Endothelial cell of umbilical vein (primary cell): ENCODE data around the gene TAS1R1. TPM values are rescaled to one million over a fixed set of nuclear protein-coding genes. Genes with fewer than 3 reads are reported as not detected.

ENCODE experiments used
- BruUV-seq: library from RNA; stranded (reverse); fragments of 400-500 nt; replicated peaks from 2 replicates; lab custom pipeline; 2021; lab: Mats Ljungman, UMichigan
- CTCF ChIA-PET: fragments of 300-600, 350-600 bp; sonication (Branson Sonifier 250); formaldehyde crosslinking; loops from one replicate; lab custom pipeline; 2021; ENCODE audit warnings: antibody characterized with exemption, inconsistent platforms; lab: Charles Lee
- POLR2A ChIA-PET: fragments of 300-600, 350-600 bp; sonication (Branson Sonifier 250); formaldehyde crosslinking; loops from one replicate; lab custom pipeline; 2021; ENCODE audit warnings: antibody characterized with exemption, inconsistent platforms; lab: Charles Lee
- DNase-seq: peaks from one replicate; pipeline ENCODE4 v3.0.0-alpha.2; 2011; ENCODE audit warnings: low read depth, low spot score
- FAIRE-seq: peaks from 2 replicates; lab custom pipeline; 2011; peaks lifted over from hg19 to GRCh38; lab: Jason Lieb, UNC
- H2AFZ ChIP-seq: 2 replicates; pipeline ENCODE4 v1.6.0; 2012; ENCODE audit warnings: low read depth, low read length, control low read depth, inconsistent platforms
- H3K27ac ChIP-seq: 2 replicates; pipeline ENCODE4 v1.5.1; 2011; ENCODE audit warnings: low read depth, mild to moderate bottlenecking, control low read depth, low read length, moderate library complexity; ENCODE audit not compliant: insufficient read depth
- H3K27me3 ChIP-seq, 2 experiments: 2 replicates each; pipeline versions ENCODE4 v1.6.0 to v1.6.1; 2011; ENCODE audit warnings: low read length in 2 of 2, mixed read lengths in 1 of 2; ENCODE audit not compliant: control insufficient read depth in 2 of 2, insufficient read depth in 2 of 2
- H3K36me3 ChIP-seq, 2 experiments: 2 replicates in 1 of 2; 3 replicates in 1 of 2; pipeline ENCODE4 v1.5.1; 2011; ENCODE audit warnings: low read length in 2 of 2, mild to moderate bottlenecking in 1 of 2, moderate library complexity in 1 of 2; ENCODE audit not compliant: control insufficient read depth in 2 of 2, insufficient read depth in 2 of 2; ENCODE audit errors: extremely low read depth in 1 of 2
- H3K4me1 ChIP-seq: 3 replicates; pipeline ENCODE4 v1.5.1; 2011; ENCODE audit warnings: mild to moderate bottlenecking, low read length; ENCODE audit not compliant: control insufficient read depth, insufficient read depth; ENCODE audit errors: extremely low read depth
- H3K4me2 ChIP-seq: 2 replicates; pipeline ENCODE4 v1.6.1; 2011; ENCODE audit warnings: low read length, control low read depth, mixed read lengths; ENCODE audit not compliant: insufficient read depth
- H3K4me3 ChIP-seq, 3 experiments: fragments of 200-600 bp in 1 of 3; sonication (generic), shearing (Covaris generic) in 1 of 3; replicated peaks in 1 of 3; 2 replicates each; pipeline ENCODE4 v1.5.1; 2011 to 2016; ENCODE audit warnings: control low read depth in 3 of 3, low read length in 3 of 3, mild to moderate bottlenecking in 2 of 3, inconsistent platforms in 1 of 3, low read depth in 1 of 3, moderate library complexity in 1 of 3; ENCODE audit not compliant: insufficient read depth in 1 of 3
- H3K79me2 ChIP-seq: 2 replicates; pipeline ENCODE4 v1.6.0; 2012; ENCODE audit warnings: low read length, inconsistent platforms; ENCODE audit not compliant: control insufficient read depth, insufficient read depth
- H3K9ac ChIP-seq: replicated peaks from 2 replicates; pipeline ENCODE3; 2011; ENCODE audit warnings: low read length, control low read depth; ENCODE audit not compliant: insufficient read depth; ENCODE audit errors: extremely low read depth
- H3K9me1 ChIP-seq: replicated peaks from 3 replicates; pipeline ENCODE4 v1.6.0; 2011; ENCODE audit warnings: mild to moderate bottlenecking, low read length; ENCODE audit not compliant: control insufficient read depth, insufficient read depth; ENCODE audit errors: extremely low read depth
- H3K9me3 ChIP-seq: replicated peaks from 2 replicates; pipeline ENCODE4 v1.5.1; 2012; ENCODE audit warnings: low read length, inconsistent platforms; ENCODE audit not compliant: control insufficient read depth, insufficient read depth
- H4K20me1 ChIP-seq: replicated peaks from 2 replicates; pipeline ENCODE3; 2011; ENCODE audit warnings: mild to moderate bottlenecking, low read length; ENCODE audit not compliant: control insufficient read depth, insufficient read depth; ENCODE audit errors: extremely low read depth
- EZH2 ChIP-seq: IDR thresholded peaks from 2 replicates; pipeline ENCODE4 v1.6.1; 2012; ENCODE audit warnings: borderline replicate concordance, low read depth, mild to moderate bottlenecking, moderate library complexity, low read length, inconsistent platforms; ENCODE audit not compliant: severe bottlenecking
- FOS ChIP-seq: IDR thresholded peaks from 2 replicates; pipeline ENCODE4 v1.6.1; 2011; ENCODE audit warnings: mild to moderate bottlenecking, low read length, moderate library complexity, borderline replicate concordance; ENCODE audit not compliant: insufficient read depth
- JUN ChIP-seq: IDR thresholded peaks from 2 replicates; pipeline ENCODE4 v1.6.1; 2011; ENCODE audit warnings: borderline replicate concordance, low read depth; ENCODE audit not compliant: insufficient read length, insufficient read depth
- MYC ChIP-seq: IDR thresholded peaks from one replicate; pipeline ENCODE4 v1.6.1; 2011; ENCODE audit warnings: mild to moderate bottlenecking, low read depth, low read length
- POLR2AphosphoS5 ChIP-seq: IDR thresholded peaks from 2 replicates; pipeline ENCODE4 v1.6.1; 2012; ENCODE audit warnings: low read depth, mild to moderate bottlenecking, control low read depth, low read length, moderate library complexity; ENCODE audit not compliant: insufficient read depth
- dilution Hi-C: fragments of 300-500 bp; cut with MboI; formaldehyde crosslinking; loops from one replicate; pipeline ENCODE4 v1.15.0; 2019; ENCODE audit warnings: low sequenced_read_pairs; ENCODE audit not compliant: extremely low pct_ligation_motif_present
- intact Hi-C: fragments of 100-400 bp; cut with micrococcal nuclease; formaldehyde crosslinking; loops from one replicate; pipeline ENCODE4 v1.10.0; 2022
- polyA plus RNA-seq, 4 experiments: library from polyadenylated mRNA; depleted of rRNA in 3 of 4; stranded (reverse) in 3 of 4; unstranded in 1 of 4; fragments of >200 nt; gene quantifications; 2 replicates each; pipeline versions ENCODE4 v1.2.1 to v1.2.3, GENCODE V29; 2011 to 2012; ENCODE audit warnings: missing spikeins in 1 of 4
- total RNA-seq: library from RNA; stranded (reverse); gene quantifications from 2 replicates; pipeline ENCODE4 v1.2.3, GENCODE V29; 2021

Gene TAS1R1
- total and polyA plus RNA-seq, 2 donors (not counting 3 experiments of a cell fraction or from before 2014, with no cell fraction given): not detected

GRCh38 chr1:6596351-6596750 lies 41.2 kb downstream of the TAS1R1 start:
- Histone ChIP-seq H4K20me1 (no peaks in the 10 kb centered on the region), H3K9me1 (no peaks in the 10 kb centered on the region)
- dilution Hi-C loops: no loop called here

GRCh38 chr1:6596886-6597776 lies 42.0 kb downstream of the TAS1R1 start:
- no peaks in the 10 kb centered on the region for H3K27me3 ChIP-seq
- no peak overlapping the region for H3K4me3 ChIP-seq
- no peaks in the 10 kb centered on the region for H4K20me1 ChIP-seq
- dilution Hi-C loops: no loop called here
- no peak overlapping the region for H3K9ac ChIP-seq
- H3K27ac ChIP-seq: no peak overlapping the region
- no peaks in the 10 kb centered on the region for H3K9me3 ChIP-seq
- CTCF ChIA-PET: interaction anchor here (1.4 kb wide), 1 partner anchor 50 kb away, joined by 5 read pairs; no protein-coding TSS in a partner anchor
- no peaks in the 10 kb centered on the region for H3K9me1 ChIP-seq
- peaks cover 55% of the 10 kb centered on the region for H3K79me2 ChIP-seq
- peaks cover 6 to 45% of the 10 kb centered on the region in 2 experiments for H3K36me3 ChIP-seq
- FAIRE-seq (no peak), DNase-seq (no peak)
- H2AFZ ChIP-seq: no peak overlapping the region
- intact Hi-C loops: no loop called here
- H3K4me1 ChIP-seq: peaks cover 6% of the 10 kb centered on the region
- POLR2A ChIA-PET: no interaction called here
- TF ChIP-seq MYC (no peak), JUN (no peak), EZH2 (no peak), FOS (no peak), POLR2AphosphoS5 (no peak)
- no TSS peak for BruUV-seq
- no peak overlapping the region for H3K4me2 ChIP-seq

More at GRCh38 chr1:6596351-6596750, 41.2 kb downstream of the TAS1R1 start:
- no peak overlapping the region for H3K27ac ChIP-seq
- intact Hi-C loops: no loop called here
- no peak overlapping the region for H3K4me3 ChIP-seq
- DNase-seq (no peak), FAIRE-seq (no peak)
- H3K4me1 ChIP-seq: peaks cover 6% of the 10 kb centered on the region
- H2AFZ ChIP-seq: no peak overlapping the region
- H3K9me3 ChIP-seq: no peaks in the 10 kb centered on the region
- no peak overlapping the region for H3K9ac ChIP-seq
- CTCF ChIA-PET: interaction anchor here (1.4 kb wide), 1 partner anchor 50 kb away, joined by 5 read pairs; no protein-coding TSS in a partner anchor
- peaks cover 47% of the 10 kb centered on the region for H3K79me2 ChIP-seq
- H3K36me3 ChIP-seq: peaks cover 6 to 45% of the 10 kb centered on the region in 2 experiments
- POLR2A ChIA-PET: no interaction called here
- no peak overlapping the region for H3K4me2 ChIP-seq
- no peak for TF ChIP-seq FOS
- BruUV-seq: no TSS peak
- H3K27me3 ChIP-seq: no peaks in the 10 kb centered on the region
